DMS153 (cell line): Measurements from ENCODE around the gene RASSF6.
"Not testable (repeated sequence)": the region's sequence is repeated elsewhere in the genome, so short reads cannot be mapped to it uniquely, and the experiment has no call there.

Source experiments
- DNase-seq: peaks from one replicate; lab custom pipeline; 2025; lab: John Stamatoyannopoulos, UW

The RASSF6 gene

DNA sequence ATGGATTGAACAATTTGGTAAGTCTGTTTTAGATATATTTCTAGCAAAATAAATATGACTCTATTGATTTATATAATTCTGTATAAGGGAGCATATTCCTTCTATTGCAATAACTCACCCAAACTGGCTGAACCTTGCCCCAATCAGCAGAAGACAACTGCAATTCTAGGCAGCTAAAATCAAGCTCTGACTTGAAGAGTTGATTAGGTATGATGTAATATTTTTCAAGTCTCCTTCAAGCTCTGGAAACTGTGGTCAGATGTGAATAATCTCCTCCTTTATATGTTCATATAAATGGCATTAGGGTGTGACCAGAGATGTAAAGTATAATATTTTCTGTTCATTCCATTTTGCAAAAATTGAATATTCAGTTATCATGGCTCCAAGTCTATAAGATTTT lies 8.2 kb downstream of the RASSF6 start:
- DNase-seq = no peak

DNA sequence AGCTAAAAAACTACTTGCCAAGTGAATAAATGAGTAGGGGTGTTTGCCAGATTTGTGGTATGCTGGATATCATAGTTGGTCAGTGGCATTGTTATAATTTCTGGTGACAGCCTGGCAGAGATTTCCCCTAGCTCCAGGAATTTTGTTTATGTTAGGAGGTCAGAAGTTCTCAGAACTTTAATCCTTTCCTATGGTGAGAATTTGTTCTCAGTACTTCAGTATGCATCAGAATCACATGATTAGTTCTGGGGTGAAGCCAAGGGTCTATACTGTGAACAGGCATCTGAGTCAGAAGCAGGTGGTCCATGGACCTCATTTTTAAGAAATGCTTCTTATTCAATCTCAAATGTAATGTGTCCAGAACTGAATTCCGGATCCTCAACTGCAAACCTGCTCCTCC lies 10.5 kb downstream of the RASSF6 start:
- no peak for DNase-seq

DNA sequence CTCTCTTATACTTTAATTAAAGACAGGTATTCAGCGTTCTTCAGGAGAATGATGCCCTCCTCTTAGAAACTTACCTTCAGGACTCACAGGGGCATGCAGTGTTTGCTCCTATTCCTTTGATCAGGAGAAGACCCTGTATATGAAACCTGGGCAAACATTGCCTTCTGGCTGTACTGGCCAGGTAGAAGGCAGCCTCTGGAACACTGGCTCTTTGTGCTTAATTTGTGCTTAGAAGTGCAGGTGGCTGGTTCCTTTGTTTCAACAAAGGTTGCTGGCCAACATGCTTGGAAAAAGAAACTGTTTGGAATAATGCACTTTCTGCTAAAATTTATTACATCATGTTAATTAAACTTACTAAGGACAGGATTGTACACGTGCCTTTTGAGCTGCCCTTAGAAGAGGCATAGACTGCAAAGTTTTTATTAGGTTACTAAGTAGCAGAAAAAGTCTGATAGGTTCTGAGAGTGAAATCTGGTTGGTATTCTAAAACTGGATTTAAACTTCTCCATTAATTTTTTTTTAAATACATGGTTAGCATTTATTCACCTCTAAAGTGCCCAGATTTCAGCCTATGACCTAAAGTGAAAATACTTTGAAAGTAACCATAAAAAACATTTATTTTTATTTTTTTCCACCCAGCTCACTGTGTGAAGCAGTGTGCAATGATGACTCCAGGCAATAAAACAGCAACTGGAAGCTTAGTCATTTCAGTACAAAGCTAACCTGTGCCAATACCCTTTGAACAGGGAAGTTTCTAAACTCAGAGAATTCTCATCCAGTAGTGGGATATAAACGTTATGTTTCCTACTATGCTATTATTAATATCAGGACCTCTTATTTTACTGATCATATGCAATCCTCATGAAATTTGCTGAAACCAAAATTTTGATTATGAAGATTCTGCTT lies 11.3 kb downstream of the RASSF6 start:
- DNase-seq = peak; percentile 57

DNA sequence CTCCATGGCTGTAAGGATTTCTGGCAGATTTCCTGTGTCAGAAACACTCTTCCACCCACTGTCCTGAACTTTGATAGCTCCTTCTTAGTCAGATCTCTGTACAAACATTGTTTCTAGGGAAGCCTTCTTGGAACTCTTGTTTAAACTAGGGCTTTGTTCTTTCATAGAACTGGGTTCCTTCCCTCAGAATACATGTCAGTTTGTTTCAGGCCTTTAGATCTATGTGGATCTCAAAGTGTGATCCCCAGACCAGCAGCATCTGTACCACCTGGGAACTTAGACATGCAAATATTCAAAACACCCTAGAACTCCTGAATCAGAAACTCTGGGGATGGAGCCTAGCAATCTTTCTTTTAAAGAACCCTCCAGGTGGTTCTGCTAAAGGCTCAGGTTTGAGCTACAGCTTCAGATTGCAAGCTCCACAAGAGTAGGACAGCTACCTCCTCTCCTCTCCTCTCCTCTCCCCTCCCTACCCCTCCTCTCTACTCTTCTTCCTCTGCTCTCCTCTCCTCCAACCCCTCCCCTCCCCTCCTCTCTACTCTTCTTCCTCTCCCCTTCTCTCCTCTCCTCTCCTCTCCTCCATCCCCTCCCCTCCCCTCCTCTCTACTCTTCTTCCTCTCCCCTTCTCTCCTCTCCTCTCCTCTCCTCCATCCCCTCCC lies 12.7 kb downstream of the RASSF6 start:
- DNase-seq = no peak

DNA sequence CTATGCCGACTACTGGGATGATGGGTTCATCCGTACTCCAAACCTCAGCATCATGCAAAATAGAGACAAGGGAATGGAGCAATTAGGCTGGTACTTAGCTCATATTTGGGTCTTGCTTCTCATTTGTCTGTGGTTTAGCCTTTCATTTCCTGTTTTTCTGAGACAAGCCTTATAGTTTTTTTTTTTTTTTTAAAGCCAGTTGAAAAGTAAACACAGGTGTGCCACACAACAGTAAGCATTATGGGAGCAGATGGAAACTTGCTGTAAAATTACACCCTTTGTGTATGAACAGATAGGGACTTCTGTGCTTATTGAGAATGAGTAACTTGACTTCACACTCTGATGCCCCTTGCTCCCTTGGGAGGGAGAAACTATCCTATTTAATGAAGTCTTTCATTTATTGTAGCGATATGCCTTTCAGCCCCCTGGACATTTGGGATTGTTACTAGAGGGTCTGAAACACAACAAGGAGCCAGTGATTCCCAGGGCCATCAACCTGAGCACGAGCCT lies 13.7 kb downstream of the RASSF6 start:
- DNase-seq = peak; percentile 98

DNA sequence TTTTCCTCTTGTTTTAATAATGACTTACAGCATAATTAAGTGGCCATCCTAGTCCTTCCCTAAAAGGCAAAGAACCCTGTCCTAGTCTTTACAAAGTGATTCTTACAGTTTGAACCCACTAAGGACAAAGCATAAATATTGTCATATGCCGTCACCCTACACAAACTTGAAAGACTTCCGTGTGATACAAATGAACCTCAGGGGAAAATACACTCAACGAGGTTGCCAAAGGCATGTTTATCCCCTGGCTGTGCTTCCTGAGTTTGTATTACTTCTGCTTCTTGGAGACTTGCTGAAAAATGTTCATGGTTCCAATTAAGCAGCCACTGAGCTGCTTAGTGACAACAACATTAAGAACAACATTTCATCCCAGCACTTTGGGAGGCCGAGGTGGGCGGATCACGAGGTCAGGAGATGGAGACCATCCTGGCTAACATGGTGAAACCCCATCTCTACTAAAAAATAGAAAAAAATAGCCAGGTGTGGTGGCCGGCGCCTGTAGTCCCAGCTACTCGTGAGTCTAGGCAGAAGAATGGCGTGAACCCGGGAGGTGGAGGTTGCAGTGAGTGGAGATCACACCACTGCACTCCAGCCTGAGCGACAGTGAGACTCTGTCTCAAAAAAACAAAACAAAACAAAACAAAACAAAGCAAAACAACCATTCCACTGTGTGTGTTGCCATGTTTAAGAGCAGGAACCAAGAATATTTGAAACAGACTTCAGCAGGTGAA lies 16.2 kb downstream of the RASSF6 start:
- DNase-seq = no peak

DNA sequence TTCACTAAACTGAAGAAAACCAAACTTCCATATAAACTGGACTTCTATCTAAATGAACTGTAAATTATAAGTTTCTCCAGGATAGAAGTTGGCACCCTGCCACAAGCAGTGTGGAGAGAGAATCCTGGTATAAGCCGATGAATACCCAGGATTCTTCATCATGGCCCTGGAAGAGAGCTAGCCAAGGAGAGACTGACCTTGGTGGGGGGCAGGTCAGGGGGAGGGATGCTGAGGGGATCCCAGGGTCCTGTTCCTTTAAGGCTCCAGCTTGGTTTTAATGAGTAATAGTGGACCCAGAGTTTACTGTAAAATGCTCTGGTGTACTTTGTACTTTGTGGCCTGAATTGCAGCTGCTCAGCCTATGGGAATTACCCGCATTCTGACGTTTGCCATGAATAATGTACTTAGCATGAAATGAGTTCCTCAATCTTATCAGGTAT lies 16.9 kb downstream of the RASSF6 start:
- no peak for DNase-seq

DNA sequence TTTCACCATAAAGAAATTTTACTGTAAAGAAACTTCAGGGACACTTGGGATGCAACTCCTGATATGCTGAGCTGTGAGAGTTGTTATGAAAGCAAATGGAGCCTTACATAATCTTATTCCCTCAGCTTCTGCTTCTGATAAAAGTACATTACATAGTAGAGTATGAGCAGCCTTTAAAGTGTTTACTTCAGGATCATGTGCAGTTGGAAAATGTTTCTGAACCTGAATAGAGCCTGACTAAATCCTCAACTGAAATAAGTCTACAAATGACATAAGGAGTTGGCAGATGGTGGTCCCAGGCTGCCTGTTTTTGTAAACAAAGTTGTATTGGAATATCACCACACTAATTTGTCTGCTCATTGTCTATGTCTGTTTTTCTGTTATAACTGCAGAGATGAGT lies 19.3 kb downstream of the RASSF6 start:
- DNase-seq = no peak

DNA sequence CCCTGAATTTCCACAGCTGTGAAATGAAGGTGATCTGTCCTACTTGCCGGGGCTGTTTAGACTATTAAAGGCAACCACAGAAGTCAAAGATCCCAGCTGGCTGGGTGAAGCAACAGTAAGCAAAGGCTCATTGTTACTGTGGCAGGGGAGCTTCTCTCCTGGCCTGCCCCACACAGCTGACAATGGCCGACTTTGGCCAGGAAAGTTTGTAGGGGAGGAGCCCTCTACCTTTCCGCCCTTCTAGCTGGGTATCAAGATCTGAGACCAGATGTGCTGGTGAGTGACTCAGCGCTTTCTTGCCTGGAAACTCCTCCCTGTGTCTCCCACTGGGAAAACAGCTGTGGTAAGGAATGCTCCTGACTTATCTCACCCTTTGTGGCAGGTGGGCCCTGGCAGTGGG lies 21.1 kb downstream of the RASSF6 start:
- no peak for DNase-seq

DNA sequence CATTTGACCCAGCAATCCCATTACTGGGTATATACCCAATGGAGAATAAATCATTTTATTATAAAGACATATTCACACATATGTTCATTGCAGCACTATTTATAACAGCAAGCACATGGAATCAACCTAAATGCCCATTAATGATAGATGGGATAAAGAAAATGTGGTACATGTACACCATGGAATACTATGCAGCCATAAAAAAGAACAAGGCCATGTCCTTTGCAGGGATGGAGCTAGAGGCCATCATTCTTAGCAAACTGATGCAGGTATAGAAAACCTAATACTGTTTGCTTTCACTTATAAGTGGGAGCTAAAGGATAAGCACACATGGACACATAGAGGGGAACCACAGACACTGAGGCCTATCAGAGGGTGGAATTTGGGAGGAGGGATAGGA lies 22.6 kb downstream of the RASSF6 start:
- no peak for DNase-seq

DNA sequence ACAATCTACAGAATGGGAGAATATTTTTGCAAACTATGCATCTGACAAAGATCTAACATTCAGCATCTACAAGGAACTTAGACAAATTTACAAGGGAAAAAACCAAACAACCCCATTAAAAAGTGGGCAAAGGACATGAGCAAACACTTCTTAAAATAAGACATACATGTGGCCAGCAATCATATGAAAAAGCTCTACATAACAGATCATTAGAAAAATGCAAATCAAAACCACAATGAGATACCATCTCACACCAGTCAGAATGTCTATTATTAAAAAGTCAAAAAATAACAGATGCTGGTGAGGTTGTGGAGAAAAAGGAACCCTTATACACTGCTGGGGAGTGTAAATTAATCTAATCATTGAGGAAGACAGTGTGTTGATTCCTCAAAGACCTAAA lies 23.1 kb downstream of the RASSF6 start:
- DNase-seq = not testable (repeated sequence)

DNA sequence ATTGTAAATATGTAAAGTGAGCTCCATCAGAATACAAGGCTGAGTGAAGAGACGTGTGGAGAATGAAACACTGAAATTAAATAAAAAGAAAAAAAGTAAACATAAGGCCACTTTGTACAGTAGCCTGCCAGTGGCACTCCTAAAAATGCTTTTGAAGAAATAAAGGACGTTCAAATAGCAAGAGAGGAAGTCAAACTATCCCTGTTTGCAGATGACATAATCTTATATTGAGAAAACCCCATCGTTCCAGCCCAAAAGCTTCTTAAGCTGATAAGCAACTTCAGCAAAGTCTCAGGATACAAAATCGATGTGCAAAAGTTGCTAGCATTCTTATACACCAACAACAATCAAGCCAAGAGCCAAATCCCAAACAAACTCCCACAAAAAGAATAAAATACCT lies 24.2 kb downstream of the RASSF6 start:
- no peak for DNase-seq

DNA sequence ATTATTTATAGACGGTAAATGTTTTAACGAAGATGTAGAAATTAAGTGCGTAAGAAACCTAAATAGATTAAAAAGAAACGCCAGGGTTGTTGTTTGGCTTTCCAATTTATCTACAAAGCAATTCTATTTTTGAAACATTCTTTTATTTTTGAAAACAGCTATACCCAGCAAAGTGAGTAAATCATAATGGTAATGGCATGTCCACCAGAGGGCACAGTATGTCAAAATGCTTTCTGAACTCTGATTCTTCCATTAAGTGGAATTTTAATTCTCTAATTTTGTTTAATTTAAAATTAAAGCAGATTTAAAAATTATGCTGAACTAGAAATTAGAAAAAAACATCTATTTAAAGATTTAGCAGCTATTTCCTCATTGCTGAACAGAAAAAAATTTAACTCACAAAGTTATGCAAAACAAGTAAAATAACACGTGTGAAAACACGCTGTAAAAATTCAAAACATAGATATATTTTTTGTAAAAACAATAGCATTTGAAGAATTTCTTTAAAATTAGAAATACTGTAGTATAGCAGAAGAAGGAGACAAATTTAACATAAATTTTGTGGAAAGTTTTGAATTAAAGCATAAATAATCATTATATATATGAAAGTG lies 26.5 kb downstream of the RASSF6 start:
- DNase-seq = no peak

DNA sequence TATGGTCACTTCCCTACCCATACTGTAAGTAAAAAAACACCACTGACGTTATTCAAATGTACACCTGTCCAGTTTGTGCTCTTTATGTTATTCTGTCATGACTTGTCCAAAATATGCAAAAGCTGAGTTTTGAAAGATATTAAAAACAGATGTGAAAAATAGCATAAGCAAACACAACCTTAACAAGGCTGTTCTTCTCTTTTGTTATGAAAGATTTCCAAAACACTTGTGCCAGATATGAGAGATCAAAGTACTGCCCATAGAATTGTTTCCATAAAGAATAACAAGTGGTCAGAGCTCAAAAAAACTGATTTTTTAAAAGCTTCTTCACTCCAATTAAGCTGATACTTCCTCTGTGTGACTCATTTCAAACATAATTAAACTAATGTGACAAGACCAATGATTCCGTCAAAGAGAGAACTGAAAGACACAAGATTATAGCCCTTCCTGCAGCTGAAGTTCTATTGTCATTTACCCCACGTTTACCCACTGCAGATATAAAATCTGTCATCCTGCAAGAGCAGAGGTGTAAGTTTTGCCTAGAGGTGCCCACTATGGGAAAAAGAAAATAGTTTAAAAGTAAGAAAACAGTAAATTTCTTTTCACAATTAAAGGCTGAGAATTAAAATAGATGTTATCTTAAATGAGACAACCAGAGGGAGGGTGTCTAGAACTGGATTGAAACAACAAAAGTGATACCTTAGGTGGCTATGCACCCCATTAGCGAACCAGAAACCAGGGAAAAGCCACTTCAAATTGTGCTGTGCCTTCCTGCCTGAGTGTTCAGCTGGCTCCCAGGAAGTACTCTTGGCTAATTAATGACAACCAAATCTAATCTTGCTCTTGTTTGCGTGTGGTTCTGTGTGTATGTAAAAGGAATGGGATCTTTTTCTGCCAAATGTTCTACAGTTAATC lies 30.1 kb downstream of the RASSF6 start:
- DNase-seq = peak; percentile 87

DNA sequence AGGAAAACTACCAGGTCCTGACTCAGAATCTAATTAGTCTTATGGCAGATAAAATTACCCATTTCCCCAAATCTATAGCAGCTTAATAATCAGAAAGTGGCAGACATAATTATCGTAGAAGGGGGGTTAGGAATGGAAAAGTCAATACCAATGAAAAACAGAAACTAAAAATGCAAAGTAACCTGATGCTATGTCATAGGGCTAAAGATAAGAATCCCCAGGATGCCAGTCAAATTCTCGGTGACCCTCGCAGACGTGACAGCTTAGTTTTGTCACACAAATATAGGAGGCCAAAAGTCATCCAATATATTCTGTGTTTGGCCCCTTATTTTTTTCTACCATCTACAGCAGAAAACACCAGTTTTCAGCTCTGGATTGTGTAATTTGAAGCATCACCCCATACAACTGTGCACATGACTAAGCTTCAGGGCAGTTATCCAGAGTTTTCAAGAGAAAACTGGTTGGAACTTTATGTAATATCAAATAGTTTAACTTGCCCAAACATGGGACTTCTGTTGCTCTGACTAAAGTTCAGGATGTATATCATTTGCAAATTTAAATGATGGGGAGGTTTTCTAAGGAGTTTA lies 30.9 kb downstream of the RASSF6 start:
- DNase-seq = peak; percentile 19

DNA sequence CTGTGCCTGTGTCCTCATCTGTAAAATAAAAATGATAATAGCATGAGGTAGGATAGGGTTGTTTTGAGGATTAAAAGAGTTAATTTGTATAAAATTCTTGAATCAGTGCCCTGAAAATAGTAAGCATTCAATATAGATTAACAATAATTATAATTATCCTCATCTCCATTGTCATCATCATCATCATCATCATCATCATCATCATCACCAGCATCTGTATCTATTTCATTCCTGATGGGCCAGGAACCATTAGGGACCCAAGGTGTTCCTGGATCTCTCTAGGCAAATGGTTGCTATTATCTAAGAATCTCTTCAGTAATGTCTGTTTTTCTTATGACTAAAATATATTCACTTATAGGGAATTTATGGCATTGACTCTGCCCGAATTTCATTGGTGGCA lies 31.6 kb downstream of the RASSF6 start:
- DNase-seq = no peak

DNA sequence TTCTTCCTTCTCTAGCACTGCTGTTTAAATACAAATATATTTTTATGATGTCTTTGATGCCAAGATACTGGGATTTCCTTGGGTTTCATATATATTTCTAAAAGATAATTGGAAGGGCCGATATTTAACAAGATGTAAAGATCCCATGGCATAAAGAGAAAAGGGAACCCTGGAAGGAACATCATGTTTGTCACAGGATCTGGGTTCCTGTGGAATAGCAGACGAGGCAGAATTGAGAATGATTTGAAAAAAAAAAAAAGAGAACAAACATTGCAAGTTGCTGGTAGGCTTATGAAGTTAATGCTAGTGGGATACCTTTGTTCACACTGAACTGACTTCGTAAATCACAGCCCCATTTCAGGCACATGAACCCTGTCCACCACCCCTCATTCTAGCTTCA lies 33.6 kb downstream of the RASSF6 start:
- DNase-seq = no peak

DNA sequence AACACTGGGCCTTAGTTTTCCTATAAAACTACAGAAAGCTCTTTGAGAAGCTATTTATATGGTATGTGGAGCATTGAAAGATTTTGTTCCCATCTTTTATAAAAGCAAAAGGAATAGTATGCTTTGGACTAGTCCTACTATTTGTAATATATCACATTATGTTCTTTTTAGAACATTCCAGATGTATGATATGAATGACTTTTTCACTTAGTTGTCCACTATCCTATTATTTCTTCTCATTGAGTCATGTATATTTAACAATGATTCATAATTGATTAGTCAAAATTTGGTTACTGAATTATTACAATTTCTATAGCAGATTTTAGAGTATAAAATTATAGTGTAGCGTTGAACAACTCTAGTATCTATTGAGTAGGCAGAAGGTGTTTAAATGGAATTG lies 34.2 kb downstream of the RASSF6 start:
- DNase-seq = no peak

DNA sequence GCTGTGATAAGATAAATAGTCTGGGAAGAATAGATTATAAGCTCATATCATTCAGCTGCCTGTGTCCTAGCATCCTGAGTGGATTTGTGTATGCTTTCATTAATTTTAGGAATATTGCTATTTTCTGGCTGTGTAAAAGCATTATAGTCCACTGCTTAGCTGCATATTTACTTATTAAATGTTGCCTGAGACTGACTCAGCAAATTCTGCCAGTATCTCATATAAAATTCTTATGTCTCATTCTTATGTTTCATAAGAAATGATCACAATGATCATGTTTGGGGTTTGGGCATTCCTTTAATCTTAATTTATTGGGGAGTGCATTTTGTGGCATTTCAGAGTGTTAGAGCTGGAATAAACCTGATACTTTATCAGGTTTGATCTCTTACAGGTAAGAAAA lies 34.9 kb downstream of the RASSF6 start:
- DNase-seq = no peak

DNA sequence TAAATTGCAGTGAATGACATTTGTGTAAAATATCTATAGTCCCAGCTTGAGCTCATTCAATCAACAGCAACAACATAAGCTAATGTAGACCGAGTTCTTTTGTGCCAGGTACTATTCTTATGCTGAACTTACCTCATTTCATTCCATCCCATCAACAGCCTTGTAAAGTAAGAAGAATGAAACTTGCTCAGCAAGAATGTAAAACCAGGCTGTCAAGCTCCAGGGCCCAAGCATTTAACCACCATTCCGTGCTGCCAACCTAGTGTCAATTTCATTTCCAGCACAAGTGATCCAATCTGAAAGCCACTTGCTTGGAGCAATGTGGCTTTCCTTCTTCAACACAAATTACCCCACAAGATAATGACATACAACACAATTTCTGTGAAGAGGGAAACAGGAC lies 36.6 kb downstream of the RASSF6 start:
- no peak for DNase-seq

DNA sequence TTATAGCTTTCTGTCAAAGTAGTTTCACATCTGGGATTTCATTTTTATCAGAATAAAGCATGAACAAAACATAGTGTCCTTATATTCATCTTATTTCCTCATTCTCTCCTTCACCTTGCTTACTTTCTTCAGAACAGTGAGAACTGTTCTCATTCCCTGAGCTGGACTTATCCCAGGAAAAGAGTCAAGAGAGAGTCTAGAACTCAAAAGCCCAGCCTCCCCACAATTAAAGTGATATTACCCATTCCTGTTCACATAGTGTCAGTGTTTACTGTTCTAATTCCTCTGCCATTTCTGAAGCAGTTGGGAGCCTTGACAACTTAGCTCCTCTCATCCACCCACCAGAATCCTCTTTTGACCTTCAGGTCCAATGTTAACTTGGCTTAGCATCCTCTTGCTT lies 42.9 kb downstream of the RASSF6 start:
- DNase-seq = no peak
